ENCODE results near the gene STARD4.

DNA sequence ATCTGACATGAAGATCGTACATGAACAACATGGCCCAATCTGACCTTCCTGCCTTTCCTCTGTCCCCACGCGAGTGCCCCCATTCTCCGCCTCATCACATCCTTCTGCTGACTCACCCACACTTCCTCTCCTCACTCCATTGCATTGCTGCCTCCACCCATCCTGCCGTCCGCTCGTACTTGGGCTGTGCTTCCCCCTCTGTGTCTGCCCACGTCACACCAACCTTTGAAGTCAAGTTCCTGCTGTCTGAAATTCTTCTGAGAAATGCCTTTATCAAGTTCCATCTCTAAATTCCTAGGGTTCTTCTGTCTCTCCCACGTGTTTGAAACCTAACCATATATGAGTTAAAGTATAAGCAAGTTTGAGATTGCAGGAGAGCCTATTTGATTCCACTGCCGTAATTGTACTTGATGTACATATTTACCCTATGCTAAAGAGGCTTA lies 18.0 kb upstream of the STARD4 start:
- TF ChIP-seq, protein P1, sequence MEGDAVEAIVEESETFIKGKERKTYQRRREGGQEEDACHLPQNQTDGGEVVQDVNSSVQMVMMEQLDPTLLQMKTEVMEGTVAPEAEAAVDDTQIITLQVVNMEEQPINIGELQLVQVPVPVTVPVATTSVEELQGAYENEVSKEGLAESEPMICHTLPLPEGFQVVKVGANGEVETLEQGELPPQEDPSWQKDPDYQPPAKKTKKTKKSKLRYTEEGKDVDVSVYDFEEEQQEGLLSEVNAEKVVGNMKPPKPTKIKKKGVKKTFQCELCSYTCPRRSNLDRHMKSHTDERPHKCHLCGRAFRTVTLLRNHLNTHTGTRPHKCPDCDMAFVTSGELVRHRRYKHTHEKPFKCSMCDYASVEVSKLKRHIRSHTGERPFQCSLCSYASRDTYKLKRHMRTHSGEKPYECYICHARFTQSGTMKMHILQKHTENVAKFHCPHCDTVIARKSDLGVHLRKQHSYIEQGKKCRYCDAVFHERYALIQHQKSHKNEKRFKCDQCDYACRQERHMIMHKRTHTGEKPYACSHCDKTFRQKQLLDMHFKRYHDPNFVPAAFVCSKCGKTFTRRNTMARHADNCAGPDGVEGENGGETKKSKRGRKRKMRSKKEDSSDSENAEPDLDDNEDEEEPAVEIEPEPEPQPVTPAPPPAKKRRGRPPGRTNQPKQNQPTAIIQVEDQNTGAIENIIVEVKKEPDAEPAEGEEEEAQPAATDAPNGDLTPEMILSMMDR (conservative IDR thresholded peaks at IDR 0.05; ENCODE audit: low read length): no peak
- no peak for TF ChIP-seq EZH2phosphoT487 (IDR thresholded peaks at IDR 0.05; ENCODE audit: borderline replicate concordance, low read depth, low read length)
